CD4-positive, alpha-beta memory T cell (primary cell): ENCODE data around the gene MRPL17. TPM values are rescaled to one million over a fixed set of nuclear protein-coding genes. Genes with fewer than 3 reads are reported as not detected.

ENCODE experiments used
- CTCF ChIA-PET: fragments of 350-600 bp; sonication (Branson Sonifier 250); formaldehyde crosslinking; loops from one replicate; lab custom pipeline; 2021; ENCODE audit warnings: inconsistent platforms; ENCODE audit not compliant: partially characterized antibody; lab: Charles Lee
- POLR2A ChIA-PET: fragments of 350-600 bp; sonication (Branson Sonifier 250); formaldehyde crosslinking; loops from one replicate; lab custom pipeline; 2021; ENCODE audit not compliant: partially characterized antibody; lab: Charles Lee
- DNase-seq, 5 donors: peaks; one replicate each; pipeline versions ENCODE4 v3.0.0 to v3.0.0-alpha.2; 2020 to 2022; ENCODE audit warnings: mixed read lengths in 1 of 5
- H3K27ac ChIP-seq: one replicate; pipeline ENCODE4 v1.7.0; 2013; ENCODE audit warnings: low read depth, low read length
- H3K27me3 ChIP-seq: 2 replicates; pipeline ENCODE4 v1.7.0; 2013; ENCODE audit warnings: mild to moderate bottlenecking, low read length, moderate library complexity; ENCODE audit not compliant: insufficient read depth
- H3K36me3 ChIP-seq: 2 replicates; pipeline ENCODE4 v1.7.0; 2013; ENCODE audit warnings: mild to moderate bottlenecking, low read length, moderate library complexity; ENCODE audit not compliant: insufficient read depth
- H3K4me1 ChIP-seq: 2 replicates; pipeline ENCODE4 v1.7.0; 2013; ENCODE audit warnings: mild to moderate bottlenecking, low read length, moderate library complexity; ENCODE audit not compliant: insufficient read depth
- H3K4me3 ChIP-seq, 2 donors: one replicate each; pipeline ENCODE4 v1.7.0; 2013; ENCODE audit warnings: low read length in 2 of 2, mild to moderate bottlenecking in 1 of 2
- H3K9me3 ChIP-seq, 2 donors: one replicate each; pipeline ENCODE4 v1.7.0; 2013; ENCODE audit warnings: low read length in 2 of 2, control low read depth in 1 of 2; ENCODE audit not compliant: control insufficient read depth in 1 of 2
- H3K27ac Mint-ChIP-seq, 7 donors: one replicate each; pipeline ENCODE4 v1.8.0; 2020 to 2021; ENCODE audit warnings: mixed read lengths in 7 of 7, mild to moderate bottlenecking in 6 of 7, inconsistent platforms in 3 of 7, moderate library complexity in 3 of 7
- H3K27me3 Mint-ChIP-seq, 2 donors: one replicate each; pipeline ENCODE4 v1.8.0; 2020 to 2021; ENCODE audit warnings: mixed read lengths in 2 of 2
- H3K36me3 Mint-ChIP-seq, 2 donors: one replicate each; pipeline ENCODE4 v1.8.0; 2020 to 2021; ENCODE audit warnings: mixed read lengths in 2 of 2, inconsistent platforms in 1 of 2, mild to moderate bottlenecking in 1 of 2
- H3K4me1 Mint-ChIP-seq, 4 donors: one replicate each; pipeline ENCODE4 v1.8.0; 2020 to 2021; ENCODE audit warnings: mixed read lengths in 4 of 4, mild to moderate bottlenecking in 1 of 4
- H3K4me3 Mint-ChIP-seq, 8 donors: one replicate each; pipeline ENCODE4 v1.8.0; 2020 to 2021; ENCODE audit warnings: mixed read lengths in 8 of 8, mild to moderate bottlenecking in 7 of 8, moderate library complexity in 6 of 8, inconsistent platforms in 3 of 8
- H3K9me3 Mint-ChIP-seq, 8 donors: one replicate each; pipeline ENCODE4 v1.8.0; 2020 to 2021; ENCODE audit warnings: mixed read lengths in 8 of 8, mild to moderate bottlenecking in 5 of 8, inconsistent platforms in 3 of 8, moderate library complexity in 1 of 8
- intact Hi-C: fragments of 100-400 bp; cut with micrococcal nuclease; formaldehyde crosslinking; loops from one replicate; pipeline ENCODE4 v1.15.1; 2023
- polyA plus RNA-seq, 2 donors: library from polyadenylated mRNA; unstranded; fragments of 300-500 nt; fragmentation: Illumina TruSeq; gene quantifications; one replicate each; pipeline ENCODE4 v1.2.3, GENCODE V29; 2021
- total RNA-seq, 2 experiments: library from RNA; stranded (reverse); gene quantifications; one replicate each; pipeline ENCODE4 v1.2.3, GENCODE V29; 2021

The MRPL17 gene
- total and polyA plus RNA-seq, 4 experiments from 2014 or later, result 12.7 to 42.6 (median 35.1) TPM

DNA sequence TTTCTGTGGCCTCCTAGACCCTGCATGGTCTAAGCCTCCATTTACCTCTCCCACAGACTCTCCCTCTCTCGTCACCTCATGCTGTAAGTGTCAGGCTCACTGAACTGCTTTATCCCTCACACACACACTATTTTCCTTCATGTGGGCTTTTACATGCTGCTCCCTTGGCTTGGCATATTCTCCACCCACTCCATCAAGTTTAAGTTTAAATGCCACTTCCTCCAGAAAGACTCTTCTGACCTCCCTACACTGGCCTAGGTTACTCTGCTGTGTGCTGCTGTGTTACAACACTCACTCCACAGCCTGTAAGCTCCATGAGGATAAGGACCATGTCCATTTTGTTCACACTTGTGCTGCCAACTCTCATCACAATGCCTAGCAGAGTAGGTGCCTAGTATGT, 30.0 kb downstream of the MRPL17 start:
- no peak overlapping the region for H3K27ac ChIP-seq
- H3K4me1 Mint-ChIP-seq, result peaks cover 0 to 8% (median 1%) of the 10 kb centered on the region in 4 donors
- CTCF ChIA-PET, result interaction anchor here (1.1 kb wide), 1 partner anchor 11 kb away, joined by 3 read pairs; no protein-coding TSS in a partner anchor
- H3K9me3 Mint-ChIP-seq, result no peaks in the 10 kb centered on the region
- no peak overlapping the region for H3K4me3 Mint-ChIP-seq
- no peak overlapping the region for H3K27ac Mint-ChIP-seq
- no peak overlapping the region for H3K4me3 ChIP-seq
- H3K27me3 Mint-ChIP-seq, result peaks cover 0 to 2% of the 10 kb centered on the region in 2 donors
- no peak for DNase-seq
- POLR2A ChIA-PET, result interaction anchor here (1.9 to 3.0 kb wide), 2 partner anchors 34 to 41 kb away, joined by 16 to 17 read pairs; partner anchors contain the start of genes TAF10 and TPP1
- intact Hi-C loops, result no loop called here
- H3K27me3 ChIP-seq, result peaks cover 7% of the 10 kb centered on the region
- H3K36me3 ChIP-seq, result no peaks in the 10 kb centered on the region
- H3K4me1 ChIP-seq, result peaks cover 30% of the 10 kb centered on the region
- H3K36me3 Mint-ChIP-seq, result no peaks in the 10 kb centered on the region
- no peaks in the 10 kb centered on the region for H3K9me3 ChIP-seq

DNA sequence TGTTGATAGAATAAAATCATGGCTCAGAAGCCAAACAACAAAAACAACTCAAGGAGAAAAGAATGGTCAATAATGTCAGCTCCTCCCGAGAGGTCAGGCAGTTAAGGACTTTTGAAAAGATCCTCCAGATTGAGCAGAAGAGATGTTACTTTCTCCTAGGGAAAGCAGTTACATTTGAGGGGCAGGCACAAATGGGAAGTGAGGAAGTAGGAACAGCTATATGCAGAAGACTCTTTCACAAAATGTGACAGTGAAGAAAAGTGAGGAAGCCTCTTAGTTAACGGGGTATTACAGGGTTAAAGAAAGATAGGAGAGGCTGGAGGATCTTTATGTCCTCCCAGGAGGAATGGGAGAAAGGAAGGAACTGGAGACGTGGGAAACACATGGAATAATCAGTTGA, 31.0 kb downstream of the MRPL17 start:
- H3K9me3 ChIP-seq, result no peaks in the 10 kb centered on the region
- Mint-ChIP-seq H3K36me3 (no peaks in the 10 kb centered on the region), H3K9me3 (no peaks in the 10 kb centered on the region), H3K4me1 (peaks cover 0 to 8% (median 1%) of the 10 kb centered on the region in 4 donors), H3K27me3 (peaks cover 0 to 2% of the 10 kb centered on the region in 2 donors), H3K4me3 (no peak overlapping the region), H3K27ac (no peak overlapping the region)
- H3K27me3 ChIP-seq, result peaks cover 7% of the 10 kb centered on the region
- CTCF ChIA-PET, result interaction anchor here (0.8 to 1.1 kb wide), 2 partner anchors 15 to 31 kb away, joined by 3 to 7 read pairs; partner anchors contain the start of gene MRPL17
- POLR2A ChIA-PET, result interaction anchor here (0.6 to 4.5 kb wide), 6 partner anchors 15 to 41 kb away, joined by 3 to 20 read pairs (median 4); partner anchors contain the start of genes TAF10 and TPP1
- no peaks in the 10 kb centered on the region for H3K36me3 ChIP-seq
- peaks cover 39% of the 10 kb centered on the region for H3K4me1 ChIP-seq
- intact Hi-C loops, result no loop called here
- no peak for DNase-seq
- no peak overlapping the region for H3K27ac ChIP-seq
- no peak overlapping the region for H3K4me3 ChIP-seq

GRCh38 chr11:6650980-6651379, 32.2 kb downstream of the MRPL17 start:
- DNase-seq, result no peak
- Mint-ChIP-seq H3K27ac (no peak overlapping the region), H3K36me3 (no peaks in the 10 kb centered on the region), H3K9me3 (no peaks in the 10 kb centered on the region), H3K27me3 (no peaks in the 10 kb centered on the region), H3K4me3 (no peak overlapping the region), H3K4me1 (peaks cover 0 to under 1% (median under 1%) of the 10 kb centered on the region in 4 donors)
- H3K4me1 ChIP-seq, result peaks cover 48% of the 10 kb centered on the region
- H3K9me3 ChIP-seq, result no peaks in the 10 kb centered on the region
- H3K4me3 ChIP-seq, result no peak overlapping the region
- no peaks in the 10 kb centered on the region for H3K36me3 ChIP-seq
- POLR2A ChIA-PET, result interaction anchor here (1.4 to 4.5 kb wide), 5 partner anchors 22 to 39 kb away, joined by 3 to 20 read pairs (median 5); partner anchors contain the start of genes MRPL17, TAF10 and TPP1
- CTCF ChIA-PET, result interaction anchor here (1.9 to 3.1 kb wide), 4 partner anchors 17 to 47 kb away, joined by 6 to 17 read pairs (median 8); partner anchors contain the start of genes ILK and TAF10
- H3K27ac ChIP-seq, result no peak overlapping the region
- H3K27me3 ChIP-seq, result no peaks in the 10 kb centered on the region
- intact Hi-C loops, result no loop called here

DNA sequence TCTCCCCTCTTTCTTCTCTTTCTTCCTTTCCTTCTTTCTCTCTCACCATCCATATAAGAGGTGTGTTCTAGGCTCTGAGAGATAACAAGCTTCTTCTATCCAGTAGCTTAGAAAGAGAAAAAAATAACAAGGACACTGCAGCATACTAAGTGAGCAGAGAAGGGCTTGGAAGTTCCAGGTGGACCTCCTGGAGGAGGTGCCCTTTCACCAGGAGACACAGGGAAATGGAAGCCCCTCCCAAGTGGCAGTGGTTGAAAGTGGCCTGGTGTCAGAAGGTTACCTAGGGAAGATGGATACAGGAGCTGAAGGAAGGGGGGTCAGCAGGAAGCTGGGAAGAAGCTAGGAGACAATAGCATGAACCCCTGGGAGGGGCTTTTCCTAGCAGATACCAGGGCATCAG, 33.0 kb downstream of the MRPL17 start:
- intact Hi-C loops, result no loop called here

GRCh38 chr11:6648501-6648900, 34.6 kb downstream of the MRPL17 start:
- Histone ChIP-seq H3K9me3 (no peaks in the 10 kb centered on the region), H3K36me3 (no peaks in the 10 kb centered on the region), H3K27ac (no peak overlapping the region), H3K4me1 (peaks cover 54% of the 10 kb centered on the region), H3K4me3 (no peak overlapping the region), H3K27me3 (no peaks in the 10 kb centered on the region)
- Mint-ChIP-seq H3K9me3 (no peaks in the 10 kb centered on the region), H3K36me3 (no peaks in the 10 kb centered on the region), H3K4me3 (no peak overlapping the region), H3K4me1 (peaks cover 0 to 12% (median 0%) of the 10 kb centered on the region in 4 donors), H3K27ac (no peak overlapping the region), H3K27me3 (no peaks in the 10 kb centered on the region)
- intact Hi-C loops, result loop anchor here (1.0 kb wide), 1 partner anchor 29 kb away; the partner anchor contains the start of gene TPP1
- ChIA-PET POLR2A (interaction anchor here (1.0 to 4.5 kb wide), 9 partner anchors 10 to 259 kb away, joined by 3 to 21 read pairs (median 7); partner anchors contain the start of genes TAF10 and TPP1), CTCF (interaction anchor here (0.9 to 3.1 kb wide), 11 partner anchors 11 to 117 kb away, joined by 3 to 17 read pairs (median 6); partner anchors contain the start of genes MRPL17, TAF10 and TPP1)
- DNase-seq, result no peak

More for the DNA sequence above, 33.0 kb downstream of the MRPL17 start:
- H3K27ac ChIP-seq, result no peak overlapping the region
- no peak for DNase-seq
- ChIA-PET POLR2A (interaction anchor here (0.9 to 4.5 kb wide), 9 partner anchors 9 to 45 kb away, joined by 3 to 21 read pairs (median 7); partner anchors contain the start of genes MRPL17, TAF10 and TPP1), CTCF (interaction anchor here (1.5 to 3.1 kb wide), 8 partner anchors 18 to 46 kb away, joined by 4 to 17 read pairs (median 7); partner anchors contain the start of genes ILK, MRPL17, TAF10 and TPP1)
- no peaks in the 10 kb centered on the region for H3K27me3 ChIP-seq
- H3K4me1 ChIP-seq, result peaks cover 55% of the 10 kb centered on the region
- no peak overlapping the region for H3K4me3 Mint-ChIP-seq
- no peaks in the 10 kb centered on the region for H3K9me3 ChIP-seq
- no peaks in the 10 kb centered on the region for H3K9me3 Mint-ChIP-seq
- H3K27me3 Mint-ChIP-seq, result no peaks in the 10 kb centered on the region
- H3K27ac Mint-ChIP-seq, result no peak overlapping the region
- H3K4me3 ChIP-seq, result no peak overlapping the region
- no peaks in the 10 kb centered on the region for H3K36me3 Mint-ChIP-seq
- H3K36me3 ChIP-seq, result no peaks in the 10 kb centered on the region
- peaks cover 0 to 9% (median 0%) of the 10 kb centered on the region in 4 donors for H3K4me1 Mint-ChIP-seq

GRCh38 chr11:6647836-6648235, 35.3 kb downstream of the MRPL17 start:
- DNase-seq, result no peak
- Mint-ChIP-seq H3K27me3 (no peaks in the 10 kb centered on the region), H3K36me3 (no peaks in the 10 kb centered on the region), H3K27ac (no peak overlapping the region), H3K4me3 (no peak overlapping the region), H3K4me1 (peaks cover 0 to 12% (median 0%) of the 10 kb centered on the region in 4 donors), H3K9me3 (no peaks in the 10 kb centered on the region)
- intact Hi-C loops, result loop anchor here (1.0 to 2.0 kb wide), 2 partner anchors 19 to 29 kb away; partner anchors contain the start of gene TPP1
- CTCF ChIA-PET, result interaction anchor here (1.3 to 2.8 kb wide), 9 partner anchors 12 to 58 kb away, joined by 3 to 16 read pairs (median 12); partner anchors contain the start of genes MRPL17, TAF10 and TPP1
- H3K36me3 ChIP-seq, result no peaks in the 10 kb centered on the region
- no peak overlapping the region for H3K4me3 ChIP-seq
- H3K9me3 ChIP-seq, result no peaks in the 10 kb centered on the region
- no peaks in the 10 kb centered on the region for H3K27me3 ChIP-seq
- H3K27ac ChIP-seq, result peak overlapping the region; percentile 54
- H3K4me1 ChIP-seq, result peaks cover 47% of the 10 kb centered on the region
- POLR2A ChIA-PET, result interaction anchor here (1.0 to 4.5 kb wide), 15 partner anchors 9 to 258 kb away, joined by 3 to 37 read pairs (median 8); partner anchors contain the start of genes ILK, MRPL17, TAF10 and TPP1
